Measurements from ENCODE around the gene CFAP20DC. TPM values are rescaled to one million over a fixed set of nuclear protein-coding genes. Genes with fewer than 3 reads are reported as not detected.

Gene CFAP20DC
- total RNA-seq, 2 experiments from 2014 or later: 1.5 to 1.6 TPM

- Mint-ChIP-seq H3K27ac (no peak overlapping the region), H3K4me1 (ENCODE audit: low read depth) (no peaks in the 10 kb centered on the region), H3K36me3 (ENCODE audit: low read depth) (no peaks in the 10 kb centered on the region), H3K9me3 (ENCODE audit: insufficient read depth) (peaks cover 9% of the 10 kb centered on the region), H3K4me3 (no peak overlapping the region), H3K27me3 (ENCODE audit: low read depth) (no peaks in the 10 kb centered on the region)
- ChIA-PET CTCF (no interaction called here), POLR2A (no interaction called here)
- no peak for DNase-seq
- ATAC-seq: no peak
Observed at GRCh38 chr3:58693940-58694850, 355.6 kb downstream of the CFAP20DC start.

GRCh38 chr3:58692484-58692883, 357.3 kb downstream of the CFAP20DC start:
- Mint-ChIP-seq H3K4me3 (no peak overlapping the region), H3K27ac (no peak overlapping the region), H3K27me3 (ENCODE audit: low read depth) (no peaks in the 10 kb centered on the region), H3K9me3 (ENCODE audit: insufficient read depth) (peaks cover 9% of the 10 kb centered on the region), H3K36me3 (ENCODE audit: low read depth) (no peaks in the 10 kb centered on the region), H3K4me1 (ENCODE audit: low read depth) (no peaks in the 10 kb centered on the region)
- DNase-seq (no peak), ATAC-seq (no peak)
- POLR2A ChIA-PET: interaction anchor here (0.6 kb wide), 1 partner anchor 27 kb away, joined by 3 read pairs; no protein-coding TSS in a partner anchor
- CTCF ChIA-PET: no interaction called here

Data from activated CD8-positive, alpha-beta T cell treated with anti-CD3 and anti-CD28 coated beads, Interleukin-2, amount 10 ng/mL, durations not matched to agents 7 days and 5 days (primary cell).